GM18498 (cell line): ENCODE data around the gene CDHR5.

ENCODE experiments used
- ATAC-seq: cut with Tn5 transposase; IDR thresholded peaks from one replicate; pipeline ENCODE4 v1.9.1; 2021; ENCODE audit warnings: mild to moderate bottlenecking, moderate library complexity; ENCODE audit not compliant: unreplicated experiment

Gene CDHR5

DNA sequence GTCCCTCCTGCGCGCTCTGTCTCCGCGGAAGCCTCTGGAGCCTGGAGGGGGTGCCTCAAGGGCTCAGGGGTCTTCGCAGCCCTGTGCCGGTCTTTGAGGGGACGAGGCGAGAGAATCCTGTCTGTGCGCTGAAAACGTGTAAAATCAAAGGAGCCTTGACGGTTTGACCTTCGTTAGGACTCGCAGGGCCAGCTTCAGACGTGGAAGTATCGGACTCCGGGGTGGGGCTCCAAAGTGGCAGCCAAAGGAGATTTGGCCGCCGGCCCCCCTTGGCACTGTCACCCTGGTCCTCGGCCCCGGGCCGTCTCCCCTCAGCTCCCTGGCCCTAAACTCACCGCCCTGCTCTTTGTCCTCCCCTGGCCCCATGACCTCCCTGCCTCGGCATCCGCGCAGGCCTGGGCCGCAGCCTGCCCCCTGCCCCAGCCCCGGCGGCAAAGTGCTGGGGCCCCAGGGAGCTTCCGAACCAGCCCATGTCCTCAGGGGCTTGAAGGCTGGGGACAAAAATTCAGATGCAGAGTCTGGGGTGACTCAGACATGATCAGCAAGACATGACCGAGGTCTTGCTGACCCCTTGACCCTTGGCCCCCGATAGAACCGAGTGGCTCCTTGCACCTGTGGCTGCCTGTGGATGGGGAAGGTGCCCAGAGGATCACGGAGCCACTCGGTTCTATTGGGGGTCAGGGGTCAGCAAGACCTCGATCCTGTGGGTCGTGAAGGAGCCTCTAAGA, 55.4 kb downstream of the CDHR5 start:
- no peak for ATAC-seq

DNA sequence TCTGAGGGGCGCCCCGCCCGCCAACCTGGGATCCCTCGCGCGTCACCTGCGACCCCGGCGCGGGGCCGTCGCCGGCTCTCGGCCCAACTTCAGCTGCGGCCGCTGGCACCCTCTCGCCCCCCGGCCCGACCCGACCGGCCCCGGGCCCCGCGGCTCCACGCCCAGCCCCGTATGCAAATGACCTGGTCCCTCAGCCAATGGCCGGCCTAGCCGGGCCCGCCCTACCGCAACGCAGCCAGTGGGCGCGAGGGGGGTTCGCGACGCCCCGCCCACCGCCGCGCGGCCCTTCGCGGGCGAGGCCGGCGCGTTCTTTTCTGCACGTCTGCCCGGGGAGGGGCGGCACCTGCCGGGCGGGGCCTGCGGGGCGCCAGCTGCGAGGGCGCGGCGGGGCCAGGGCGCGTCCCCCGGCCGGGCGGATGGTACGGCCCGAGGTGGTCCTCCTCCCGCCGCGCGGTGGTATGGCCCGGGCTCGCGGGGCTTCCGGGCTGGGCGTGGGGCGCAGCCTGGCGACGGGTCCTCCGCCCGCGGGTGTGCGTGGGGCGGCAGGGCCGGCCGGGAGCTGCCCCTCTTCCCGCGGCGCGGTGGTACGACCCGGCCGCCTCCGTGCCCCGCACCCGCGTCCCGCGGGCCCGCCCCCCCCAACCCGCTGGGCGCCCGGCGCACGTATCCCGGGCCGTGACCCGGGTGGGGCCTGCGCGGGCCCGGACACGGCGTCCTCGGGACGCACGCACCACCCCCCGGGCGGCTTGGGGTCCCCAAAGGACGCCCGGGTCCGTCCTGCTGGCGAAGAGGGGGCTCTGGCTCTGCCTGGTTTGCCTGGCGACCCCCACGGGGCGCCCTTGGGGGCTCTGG, 56.2 kb downstream of the CDHR5 start:
- ATAC-seq = peak; percentile 87

DNA sequence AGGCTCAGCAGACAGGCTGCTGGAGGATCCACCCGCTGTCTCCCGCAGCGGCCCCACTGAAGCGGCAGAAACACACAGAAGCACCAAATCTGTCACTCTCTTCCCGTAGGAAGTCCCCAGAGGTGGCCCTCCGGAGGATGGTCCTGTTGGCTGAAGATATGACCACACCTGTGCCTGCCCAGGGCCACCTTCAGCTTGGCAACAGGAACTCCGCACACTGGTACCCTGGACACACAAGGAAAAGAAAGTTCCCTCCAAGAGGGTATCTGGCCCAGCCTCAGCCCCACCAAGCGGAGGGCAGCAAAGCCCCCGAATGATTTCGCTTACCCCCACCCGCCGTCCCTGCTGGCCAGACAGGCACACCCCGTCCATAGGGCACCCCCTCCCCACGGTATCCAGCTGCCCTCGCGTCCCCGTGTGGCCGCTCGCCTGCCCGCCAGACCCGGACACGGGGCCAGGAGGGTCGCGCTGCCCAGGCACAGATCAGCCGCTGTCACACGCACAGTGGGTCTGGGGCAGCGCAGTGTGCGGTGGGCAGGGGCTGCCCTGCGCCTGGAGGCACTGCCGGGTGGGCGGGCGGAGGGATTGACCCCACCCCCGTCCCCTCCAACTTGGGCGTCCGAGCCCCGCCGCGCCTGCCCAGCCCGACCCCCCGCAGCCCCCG, 57.0 kb downstream of the CDHR5 start:
- no peak for ATAC-seq

DNA sequence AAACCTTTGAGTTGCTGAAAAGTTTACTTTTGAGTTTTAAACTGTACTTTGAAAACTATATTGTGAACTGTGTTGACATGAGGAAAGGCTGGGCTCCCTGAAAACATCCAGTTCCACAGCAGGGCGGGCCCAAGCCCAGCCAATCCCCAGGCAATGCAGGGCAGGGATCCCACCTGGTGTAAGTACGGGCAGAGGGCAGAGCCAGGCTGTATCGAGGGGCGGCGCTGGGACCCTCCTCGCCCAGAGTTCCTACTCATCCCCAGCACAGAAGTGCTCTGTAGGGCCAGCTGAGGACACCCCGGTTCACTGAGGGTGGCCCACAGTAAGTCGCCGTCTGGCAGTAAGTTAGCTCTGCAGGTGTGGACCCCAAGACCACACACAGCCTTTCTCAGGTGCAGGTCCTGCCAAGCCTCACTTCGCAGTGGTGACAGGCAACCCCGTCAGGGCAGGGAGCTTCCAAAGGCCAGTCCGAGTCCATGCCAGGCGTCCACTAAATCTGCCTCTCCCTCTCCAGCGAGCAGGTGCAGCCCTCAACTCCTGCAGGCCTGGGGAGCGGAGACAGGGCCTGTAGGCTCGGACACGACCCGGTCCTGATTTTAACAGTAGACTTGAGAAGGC, 57.6 kb downstream of the CDHR5 start:
- no peak for ATAC-seq
